ENCODE measurements around the gene SPOCK1. TPM values are rescaled to one million over a fixed set of nuclear protein-coding genes. Genes with fewer than 3 reads are reported as not detected.
A peak's percentile ranks its signal among the peaks of the same experiment; 100 is the strongest.

Gene SPOCK1
- total RNA-seq, 1 donor from 2014 or later, result 3.7 TPM

DNA sequence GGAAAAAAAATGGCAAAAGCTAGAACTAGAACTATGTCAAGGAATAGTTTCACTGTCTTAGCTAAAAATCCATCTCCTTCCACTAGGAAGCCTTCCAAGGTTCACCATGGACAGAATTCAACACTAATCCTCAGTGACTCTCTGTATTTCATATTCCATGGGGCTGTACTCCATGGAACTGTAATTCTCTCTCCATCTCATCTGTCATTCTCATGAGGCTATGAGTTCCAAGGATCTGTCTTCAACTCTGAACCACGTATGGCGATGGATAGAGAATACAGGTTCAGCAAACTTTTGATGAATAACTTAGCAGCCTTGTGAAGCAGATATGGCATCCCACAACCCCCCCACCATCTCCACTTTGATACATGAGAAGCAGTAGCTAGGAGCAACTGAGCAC is 184.0 kb downstream of the SPOCK1 start:
- Histone ChIP-seq H3K36me3 (ENCODE audit: control insufficient read depth in 3 of 3, insufficient read depth in 3 of 3, low read length in 3 of 3) (no peaks in the 10 kb centered on the region), H3K9ac (ENCODE audit: low read depth in 1 of 3, low read length in 3 of 3) (no peak overlapping the region), H3K27me3 (ENCODE audit: control insufficient read depth in 3 of 3, insufficient read depth in 3 of 3, low read length in 3 of 3) (no peaks in the 10 kb centered on the region), H3K27ac (ENCODE audit: low read depth, low read length) (no peak overlapping the region), H3K4me1 (ENCODE audit: control insufficient read depth in 3 of 3, insufficient read depth in 3 of 3, low read length in 3 of 3) (peaks cover 14 to 23% (median 20%) of the 10 kb centered on the region in 3 donors), H3K9me3 (ENCODE audit: control insufficient read depth in 3 of 3, low read length in 3 of 3) (no peaks in the 10 kb centered on the region), H3K4me3 (ENCODE audit: low read length in 3 of 3) (peak overlapping the region in 1 of 3 donors; percentile 25)

DNA sequence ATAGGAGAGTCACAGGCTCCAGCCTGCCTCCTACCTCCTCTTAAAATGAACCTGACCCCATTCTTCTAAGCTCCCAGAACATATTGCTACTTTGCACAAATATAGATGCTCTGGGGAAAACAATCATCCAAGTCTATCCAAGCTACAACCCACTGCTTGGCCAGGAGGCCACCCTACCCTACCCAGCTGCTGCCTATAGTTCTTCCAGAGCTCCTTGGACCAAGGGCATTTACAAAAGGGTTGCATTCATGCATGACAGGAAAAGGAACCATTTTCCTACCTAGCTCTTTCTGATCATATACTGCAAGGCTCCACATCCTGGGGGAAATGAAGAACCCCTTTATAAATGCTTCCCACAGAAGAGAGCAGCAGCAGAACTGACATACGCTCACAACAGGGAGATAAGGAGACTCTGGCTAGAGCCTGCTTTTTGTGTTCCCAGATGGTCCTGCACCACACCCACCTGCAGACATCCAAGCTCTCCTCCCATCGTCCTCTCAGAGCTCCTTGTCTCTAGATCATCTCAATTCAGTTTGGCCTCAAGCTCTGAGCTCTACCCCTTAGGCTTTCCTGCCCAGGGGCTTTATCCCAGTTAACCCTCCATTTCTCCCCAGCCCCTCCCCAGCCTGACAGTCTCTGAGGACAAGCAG is 185.5 kb downstream of the SPOCK1 start:
- Histone ChIP-seq H3K36me3 (ENCODE audit: control insufficient read depth in 3 of 3, insufficient read depth in 3 of 3, low read length in 3 of 3) (no peaks in the 10 kb centered on the region), H3K27ac (ENCODE audit: low read depth, low read length) (no peak overlapping the region), H3K4me1 (ENCODE audit: control insufficient read depth in 3 of 3, insufficient read depth in 3 of 3, low read length in 3 of 3) (peaks cover 14 to 27% (median 18%) of the 10 kb centered on the region in 3 donors), H3K27me3 (ENCODE audit: control insufficient read depth in 3 of 3, insufficient read depth in 3 of 3, low read length in 3 of 3) (no peaks in the 10 kb centered on the region), H3K9ac (ENCODE audit: low read depth in 1 of 3, low read length in 3 of 3) (no peak overlapping the region), H3K4me3 (ENCODE audit: low read length in 3 of 3) (no peak overlapping the region), H3K9me3 (ENCODE audit: control insufficient read depth in 3 of 3, low read length in 3 of 3) (no peaks in the 10 kb centered on the region)

DNA sequence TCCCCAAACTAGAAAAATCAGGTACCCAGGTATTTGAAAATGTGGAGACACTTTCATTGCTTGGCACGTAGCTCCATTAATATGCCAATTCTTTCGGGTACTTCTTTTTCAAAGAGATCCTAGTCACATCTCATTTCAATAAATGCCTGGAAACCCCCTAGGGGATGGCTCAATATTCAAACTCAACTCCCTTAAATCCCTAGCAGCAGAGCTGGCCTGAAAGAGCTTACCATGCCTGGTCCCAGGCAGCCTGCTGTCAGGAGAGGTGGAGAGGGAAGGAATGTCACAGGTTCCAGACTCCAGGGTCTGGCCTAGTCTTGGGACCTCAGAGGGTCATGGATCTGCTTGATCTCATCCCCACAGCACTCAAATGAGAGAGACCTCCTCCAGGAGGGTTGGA is 187.1 kb downstream of the SPOCK1 start:
- no peaks in the 10 kb centered on the region for H3K27me3 ChIP-seq (ENCODE audit: control insufficient read depth in 3 of 3, insufficient read depth in 3 of 3, low read length in 3 of 3)
- H3K4me1 ChIP-seq (ENCODE audit: control insufficient read depth in 3 of 3, insufficient read depth in 3 of 3, low read length in 3 of 3), result peaks cover 14 to 24% (median 18%) of the 10 kb centered on the region in 3 donors
- H3K4me3 ChIP-seq (ENCODE audit: low read length in 3 of 3), result no peak overlapping the region
- H3K27ac ChIP-seq (ENCODE audit: low read depth, low read length), result no peak overlapping the region
- H3K9ac ChIP-seq (ENCODE audit: low read depth in 1 of 3, low read length in 3 of 3), result no peak overlapping the region
- H3K36me3 ChIP-seq (ENCODE audit: control insufficient read depth in 3 of 3, insufficient read depth in 3 of 3, low read length in 3 of 3), result no peaks in the 10 kb centered on the region
- no peaks in the 10 kb centered on the region for H3K9me3 ChIP-seq (ENCODE audit: control insufficient read depth in 3 of 3, low read length in 3 of 3)

DNA sequence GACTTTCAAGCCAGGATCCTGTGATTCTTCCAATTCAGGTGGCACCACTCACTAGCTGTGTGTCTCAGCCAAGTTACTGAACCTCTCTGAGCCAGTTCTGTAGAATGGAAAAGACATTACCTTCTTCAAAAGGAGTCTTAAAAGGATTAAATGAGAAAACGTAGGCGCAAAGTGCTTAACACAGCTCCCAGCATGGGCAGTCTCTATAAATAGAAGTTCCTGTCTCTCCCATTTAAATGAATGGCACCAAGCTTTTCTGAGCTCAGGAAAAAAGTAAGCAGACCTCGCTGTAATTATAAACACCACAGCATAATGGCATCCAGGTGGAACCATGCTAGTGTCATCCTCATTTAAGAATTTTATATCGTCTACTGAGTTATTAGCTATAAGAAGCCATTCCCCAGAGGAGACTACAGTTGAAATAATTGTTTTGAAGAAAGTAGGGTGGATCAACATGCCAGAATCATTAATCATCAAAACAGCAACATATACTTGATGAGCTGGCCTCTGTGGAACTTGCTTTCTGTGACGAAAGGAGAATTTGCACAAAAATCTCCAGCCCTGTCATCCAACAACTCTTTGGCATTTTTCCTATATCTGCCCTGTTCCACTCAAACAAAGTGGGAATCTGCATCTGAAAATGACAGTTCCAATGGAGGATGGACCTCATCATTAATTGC is 188.9 kb downstream of the SPOCK1 start:
- Histone ChIP-seq H3K4me1 (ENCODE audit: control insufficient read depth in 3 of 3, insufficient read depth in 3 of 3, low read length in 3 of 3) (peaks cover 0 to 6% (median 2%) of the 10 kb centered on the region in 3 donors), H3K36me3 (ENCODE audit: control insufficient read depth in 3 of 3, insufficient read depth in 3 of 3, low read length in 3 of 3) (no peaks in the 10 kb centered on the region), H3K27ac (ENCODE audit: low read depth, low read length) (no peak overlapping the region), H3K9me3 (ENCODE audit: control insufficient read depth in 3 of 3, low read length in 3 of 3) (no peaks in the 10 kb centered on the region), H3K9ac (ENCODE audit: low read depth in 1 of 3, low read length in 3 of 3) (no peak overlapping the region), H3K27me3 (ENCODE audit: control insufficient read depth in 3 of 3, insufficient read depth in 3 of 3, low read length in 3 of 3) (no peaks in the 10 kb centered on the region), H3K4me3 (ENCODE audit: low read length in 3 of 3) (no peak overlapping the region)

DNA sequence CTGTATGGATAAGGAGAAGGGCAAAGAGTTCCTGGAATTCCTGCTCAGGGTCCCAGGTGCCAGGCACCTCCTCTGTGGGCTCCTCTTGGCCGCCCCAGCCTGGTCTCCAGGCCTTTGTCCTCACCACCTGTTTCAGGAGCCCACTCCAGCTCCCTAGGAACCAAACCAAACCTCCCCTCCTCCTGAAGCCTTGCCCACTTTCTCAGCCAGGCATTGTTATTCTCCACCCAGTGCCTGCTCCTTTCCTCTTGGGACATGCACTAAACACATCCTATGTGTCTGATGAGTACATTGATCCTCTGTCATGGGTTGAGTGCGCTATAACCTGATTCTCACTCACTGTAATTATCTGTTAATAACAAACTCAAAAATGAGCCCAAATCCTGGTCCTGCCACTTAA is 189.8 kb downstream of the SPOCK1 start:
- Histone ChIP-seq H3K27me3 (ENCODE audit: control insufficient read depth in 3 of 3, insufficient read depth in 3 of 3, low read length in 3 of 3) (no peaks in the 10 kb centered on the region), H3K4me3 (ENCODE audit: low read length in 3 of 3) (no peak overlapping the region), H3K9me3 (ENCODE audit: control insufficient read depth in 3 of 3, low read length in 3 of 3) (no peaks in the 10 kb centered on the region), H3K9ac (ENCODE audit: low read depth in 1 of 3, low read length in 3 of 3) (no peak overlapping the region), H3K27ac (ENCODE audit: low read depth, low read length) (no peak overlapping the region), H3K4me1 (ENCODE audit: control insufficient read depth in 3 of 3, insufficient read depth in 3 of 3, low read length in 3 of 3) (peaks cover 0 to 10% (median 0%) of the 10 kb centered on the region in 3 donors), H3K36me3 (ENCODE audit: control insufficient read depth in 3 of 3, insufficient read depth in 3 of 3, low read length in 3 of 3) (no peaks in the 10 kb centered on the region)

DNA sequence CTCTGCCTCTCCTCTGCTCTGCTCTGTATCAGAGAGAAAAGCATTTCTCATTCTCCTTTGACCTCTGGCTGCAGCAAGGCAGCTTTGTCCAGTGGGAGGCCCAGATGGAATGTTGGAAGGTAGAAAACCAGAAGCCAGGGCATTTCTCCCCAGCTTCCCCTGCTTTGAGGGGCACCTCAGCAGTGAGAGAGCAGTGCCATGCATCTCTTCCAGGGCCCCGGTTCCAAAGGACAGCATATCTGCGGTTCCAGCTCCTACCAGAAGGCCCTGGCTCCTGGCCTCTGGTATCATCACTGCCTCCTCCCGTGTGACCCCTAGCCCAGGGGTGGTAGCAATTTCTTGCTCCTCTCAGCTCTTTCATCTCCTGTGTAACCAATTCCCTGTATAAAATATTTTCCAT is 190.8 kb downstream of the SPOCK1 start:
- Histone ChIP-seq H3K9me3 (ENCODE audit: control insufficient read depth in 3 of 3, low read length in 3 of 3) (no peaks in the 10 kb centered on the region), H3K36me3 (ENCODE audit: control insufficient read depth in 3 of 3, insufficient read depth in 3 of 3, low read length in 3 of 3) (no peaks in the 10 kb centered on the region), H3K27ac (ENCODE audit: low read depth, low read length) (no peak overlapping the region)

DNA sequence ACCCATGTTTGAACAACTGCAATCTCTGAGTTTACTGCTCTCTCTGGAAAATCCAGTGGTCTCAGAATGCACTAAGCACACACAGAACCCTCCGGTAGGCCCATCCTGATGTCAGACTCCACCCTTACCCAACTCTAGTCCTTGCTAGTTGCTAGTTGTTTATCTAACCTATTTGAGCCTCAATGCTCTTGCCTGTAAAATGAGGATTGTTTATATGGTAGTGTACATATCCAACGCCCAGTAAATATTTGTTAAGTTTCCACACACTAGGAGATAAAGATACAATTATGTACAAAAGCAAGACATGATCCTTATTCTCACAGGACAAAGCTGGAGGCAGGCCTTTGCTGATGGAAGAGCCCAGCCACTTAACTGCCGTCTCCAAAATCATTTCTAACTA is 192.2 kb downstream of the SPOCK1 start:
- Histone ChIP-seq H3K27ac (ENCODE audit: low read depth, low read length) (no peak overlapping the region), H3K9me3 (ENCODE audit: control insufficient read depth in 3 of 3, low read length in 3 of 3) (no peaks in the 10 kb centered on the region), H3K27me3 (ENCODE audit: control insufficient read depth in 3 of 3, insufficient read depth in 3 of 3, low read length in 3 of 3) (no peaks in the 10 kb centered on the region), H3K4me1 (ENCODE audit: control insufficient read depth in 3 of 3, insufficient read depth in 3 of 3, low read length in 3 of 3) (peaks cover 0 to 18% (median 0%) of the 10 kb centered on the region in 3 donors), H3K4me3 (ENCODE audit: low read length in 3 of 3) (no peak overlapping the region), H3K9ac (ENCODE audit: low read depth in 1 of 3, low read length in 3 of 3) (no peak overlapping the region), H3K36me3 (ENCODE audit: control insufficient read depth in 3 of 3, insufficient read depth in 3 of 3, low read length in 3 of 3) (no peaks in the 10 kb centered on the region)

More for the DNA sequence above, 190.8 kb downstream of the SPOCK1 start:
- H3K9ac ChIP-seq (ENCODE audit: low read depth in 1 of 3, low read length in 3 of 3), result no peak overlapping the region
- no peak overlapping the region for H3K4me3 ChIP-seq (ENCODE audit: low read length in 3 of 3)
- no peaks in the 10 kb centered on the region for H3K27me3 ChIP-seq (ENCODE audit: control insufficient read depth in 3 of 3, insufficient read depth in 3 of 3, low read length in 3 of 3)
- H3K4me1 ChIP-seq (ENCODE audit: control insufficient read depth in 3 of 3, insufficient read depth in 3 of 3, low read length in 3 of 3), result peaks cover 0 to 18% (median 0%) of the 10 kb centered on the region in 3 donors

DNA sequence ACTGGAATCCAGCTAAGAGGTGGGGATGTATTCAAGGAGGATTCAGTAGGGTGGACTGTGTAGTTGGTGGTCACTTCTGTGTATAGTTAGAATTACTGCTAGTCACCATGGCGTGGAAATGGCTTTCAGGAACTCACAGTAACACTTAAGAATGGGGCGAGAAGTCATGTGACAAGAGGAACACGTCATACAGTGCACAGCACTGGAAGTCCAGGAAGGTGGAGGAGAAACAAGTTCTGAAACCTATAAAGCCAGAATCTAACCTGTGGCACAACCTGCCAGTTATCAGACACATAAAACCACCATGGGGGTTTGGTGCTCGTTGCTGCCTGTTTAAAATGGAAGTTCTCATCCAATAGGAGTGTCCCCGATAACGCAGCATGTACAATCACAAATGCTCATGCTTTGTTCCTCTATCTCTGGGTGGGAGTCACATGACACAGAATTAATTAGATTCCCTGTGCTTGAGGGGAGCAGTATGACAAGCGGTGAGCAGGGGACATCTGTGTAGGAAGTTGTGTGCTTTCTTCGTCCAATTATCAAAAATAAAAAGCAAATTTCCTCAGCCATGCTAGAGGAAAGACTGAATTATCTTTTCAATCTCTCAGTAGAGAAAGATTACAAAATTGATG is 193.0 kb downstream of the SPOCK1 start:
- H3K27ac ChIP-seq (ENCODE audit: low read depth, low read length), result no peak overlapping the region
- H3K27me3 ChIP-seq (ENCODE audit: control insufficient read depth in 3 of 3, insufficient read depth in 3 of 3, low read length in 3 of 3), result peaks cover 0 to under 1% (median 0%) of the 10 kb centered on the region in 3 donors
- no peaks in the 10 kb centered on the region for H3K9me3 ChIP-seq (ENCODE audit: control insufficient read depth in 3 of 3, low read length in 3 of 3)
- peaks cover 0 to 18% (median 0%) of the 10 kb centered on the region in 3 donors for H3K4me1 ChIP-seq (ENCODE audit: control insufficient read depth in 3 of 3, insufficient read depth in 3 of 3, low read length in 3 of 3)
- no peak overlapping the region for H3K4me3 ChIP-seq (ENCODE audit: low read length in 3 of 3)
- H3K9ac ChIP-seq (ENCODE audit: low read depth in 1 of 3, low read length in 3 of 3), result no peak overlapping the region
- H3K36me3 ChIP-seq (ENCODE audit: control insufficient read depth in 3 of 3, insufficient read depth in 3 of 3, low read length in 3 of 3), result no peaks in the 10 kb centered on the region

DNA sequence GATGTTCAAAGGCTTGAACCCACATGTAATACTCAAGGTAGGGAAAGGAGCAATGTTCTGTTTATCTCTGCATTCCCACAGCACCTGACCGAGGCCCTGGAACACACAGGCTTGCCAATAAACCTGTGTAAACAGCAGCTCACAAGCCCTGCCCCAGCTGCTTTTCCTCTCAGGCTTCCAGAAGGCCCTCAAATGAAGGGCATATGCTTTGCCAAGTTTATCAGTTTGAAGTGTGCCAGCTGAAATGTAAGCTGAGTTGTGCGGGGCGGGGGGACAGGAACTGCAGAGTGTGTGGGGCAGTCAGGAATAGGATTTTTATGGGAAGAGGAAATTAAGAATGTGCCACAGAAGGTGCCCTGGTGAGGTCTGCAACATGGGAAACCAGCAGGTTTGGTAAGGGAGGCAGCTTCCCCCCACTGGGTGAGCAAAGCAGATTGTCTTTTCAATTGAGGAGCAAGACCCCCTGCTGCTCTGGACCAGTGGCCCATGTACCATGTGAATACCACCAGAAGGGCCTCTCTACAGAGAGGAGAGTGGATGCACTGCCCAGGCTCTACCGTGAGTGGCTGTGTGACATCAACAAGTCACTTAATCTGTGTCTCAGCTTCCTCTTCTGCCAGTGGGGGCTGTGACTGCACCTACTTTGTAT is 194.8 kb downstream of the SPOCK1 start:
- Histone ChIP-seq H3K27me3 (ENCODE audit: control insufficient read depth in 3 of 3, insufficient read depth in 3 of 3, low read length in 3 of 3) (peaks cover 0 to 2% (median 0%) of the 10 kb centered on the region in 3 donors), H3K4me3 (ENCODE audit: low read length in 3 of 3) (no peak overlapping the region), H3K27ac (ENCODE audit: low read depth, low read length) (no peak overlapping the region), H3K9me3 (ENCODE audit: control insufficient read depth in 3 of 3, low read length in 3 of 3) (no peaks in the 10 kb centered on the region), H3K36me3 (ENCODE audit: control insufficient read depth in 3 of 3, insufficient read depth in 3 of 3, low read length in 3 of 3) (no peaks in the 10 kb centered on the region), H3K4me1 (ENCODE audit: control insufficient read depth in 3 of 3, insufficient read depth in 3 of 3, low read length in 3 of 3) (peaks cover 0 to 13% (median 0%) of the 10 kb centered on the region in 3 donors), H3K9ac (ENCODE audit: low read depth in 1 of 3, low read length in 3 of 3) (no peak overlapping the region)
